Mesenchymal stem cell (in vitro differentiated cells and primary cell): ENCODE data around the gene STX18.

Experiments used
- DNase-seq: peaks from one replicate; pipeline ENCODE4 v3.0.0-alpha.2; 2013
- H2AFZ ChIP-seq: one replicate; pipeline ENCODE4 v1.6.1; 2013; ENCODE audit warnings: low read depth, mild to moderate bottlenecking, control low read depth, inconsistent platforms, low read length, moderate library complexity
- H2AK5ac ChIP-seq: 2 replicates; pipeline ENCODE4 v1.6.1; 2013; ENCODE audit warnings: low read length, moderate library complexity, mild to moderate bottlenecking, inconsistent platforms; ENCODE audit not compliant: severe bottlenecking
- H2BK120ac ChIP-seq: one replicate; pipeline ENCODE4 v1.6.1; 2013; ENCODE audit warnings: low read depth, mild to moderate bottlenecking, inconsistent platforms, low read length, moderate library complexity
- H2BK12ac ChIP-seq, 2 experiments: one replicate each; pipeline ENCODE4 v1.6.1; 2013; ENCODE audit warnings: inconsistent platforms in 2 of 2, low read length in 2 of 2, mild to moderate bottlenecking in 2 of 2, moderate library complexity in 2 of 2, control low read depth in 1 of 2
- H2BK15ac ChIP-seq: one replicate; pipeline ENCODE4 v1.6.1; 2013; ENCODE audit warnings: mild to moderate bottlenecking, low read depth, inconsistent platforms; ENCODE audit not compliant: poor library complexity, severe bottlenecking
- H2BK5ac ChIP-seq: 2 replicates; pipeline ENCODE4 v1.6.1; 2013; ENCODE audit warnings: low read depth, mild to moderate bottlenecking, low read length, control low read depth, inconsistent platforms; ENCODE audit not compliant: poor library complexity, severe bottlenecking
- H3K14ac ChIP-seq, 2 experiments: one replicate each; pipeline ENCODE4 v1.6.1; 2013; ENCODE audit warnings: inconsistent platforms in 2 of 2, low read length in 2 of 2, control low read depth in 1 of 2, mild to moderate bottlenecking in 1 of 2, moderate library complexity in 1 of 2
- H3K18ac ChIP-seq, 2 experiments: one replicate each; pipeline ENCODE4 v1.6.1; 2013; ENCODE audit warnings: inconsistent platforms in 2 of 2, low read length in 2 of 2, control low read depth in 1 of 2, low read depth in 1 of 2, mild to moderate bottlenecking in 1 of 2
- H3K23ac ChIP-seq, 2 experiments: one replicate each; pipeline ENCODE4 v1.6.1; 2013; ENCODE audit warnings: inconsistent platforms in 2 of 2, low read length in 2 of 2, mild to moderate bottlenecking in 2 of 2, moderate library complexity in 2 of 2, control low read depth in 1 of 2
- H3K27ac ChIP-seq: 2 replicates; pipeline ENCODE4 v1.5.1; 2013; ENCODE audit warnings: mild to moderate bottlenecking, moderate library complexity, low read length, control low read depth, inconsistent platforms; ENCODE audit not compliant: poor library complexity, severe bottlenecking
- H3K27me3 ChIP-seq, 2 experiments: 2 replicates each; pipeline versions ENCODE4 v1.6.1 to v1.7.0; 2013; ENCODE audit warnings: low read length in 2 of 2, mild to moderate bottlenecking in 2 of 2, moderate library complexity in 2 of 2, control low read depth in 1 of 2, inconsistent platforms in 1 of 2; ENCODE audit not compliant: control insufficient read depth in 1 of 2, insufficient read depth in 1 of 2
- H3K36me3 ChIP-seq, 2 experiments: 2 replicates each; pipeline versions ENCODE4 v1.6.1 to v1.7.0; 2013; ENCODE audit warnings: low read length in 2 of 2, control low read depth in 1 of 2, inconsistent platforms in 1 of 2, low read depth in 1 of 2, mild to moderate bottlenecking in 1 of 2; ENCODE audit not compliant: insufficient read depth in 2 of 2, control insufficient read depth in 1 of 2
- H3K4ac ChIP-seq, 2 experiments: one replicate each; pipeline ENCODE4 v1.6.1; 2013; ENCODE audit warnings: inconsistent platforms in 2 of 2, low read length in 2 of 2, mild to moderate bottlenecking in 2 of 2, moderate library complexity in 2 of 2, control low read depth in 1 of 2, low read depth in 1 of 2
- H3K4me1 ChIP-seq: 2 replicates; pipeline ENCODE4 v1.6.1; 2013; ENCODE audit warnings: low read depth, low read length, control low read depth; ENCODE audit not compliant: control insufficient read depth, insufficient read depth
- H3K4me2 ChIP-seq: 2 replicates; pipeline ENCODE4 v1.6.1; 2013; ENCODE audit warnings: low read length, mild to moderate bottlenecking, inconsistent platforms; ENCODE audit not compliant: poor library complexity, severe bottlenecking
- H3K4me3 ChIP-seq, 2 experiments: 2 replicates each; pipeline versions ENCODE4 v1.5.1 to v1.7.0; 2013; ENCODE audit warnings: low read length in 2 of 2, mild to moderate bottlenecking in 2 of 2, control low read depth in 1 of 2, low read depth in 1 of 2; ENCODE audit not compliant: insufficient read depth in 1 of 2
- H3K79me1 ChIP-seq: replicated peaks from 2 replicates; pipeline ENCODE4 v1.6.1; 2013; ENCODE audit warnings: mild to moderate bottlenecking, control low read depth, low read length, inconsistent platforms; ENCODE audit not compliant: poor library complexity, severe bottlenecking
- H3K9ac ChIP-seq: 2 replicates; pipeline ENCODE4 v1.7.0; 2013; ENCODE audit warnings: mild to moderate bottlenecking, low read length, moderate library complexity
- H3K9me3 ChIP-seq: 2 replicates; pipeline ENCODE4 v1.7.0; 2013; ENCODE audit warnings: mild to moderate bottlenecking, low read length; ENCODE audit not compliant: control insufficient read depth
- H4K8ac ChIP-seq: one replicate; pipeline ENCODE4 v1.6.1; 2013; ENCODE audit warnings: inconsistent platforms, mild to moderate bottlenecking, low read length, moderate library complexity
- H4K91ac ChIP-seq: one replicate; pipeline ENCODE4 v1.6.1; 2013; ENCODE audit warnings: mild to moderate bottlenecking, low read length, inconsistent platforms
- WGBS: methylation state at CpG from one replicate; pipeline ENCODE4 v1.1.7; 2013; ENCODE audit warnings: mixed read lengths; 5-methylcytosine and 5-hydroxymethylcytosine counted together

STX18 gene

GRCh38 chr4:4390515-4391240 lies 151.2 kb downstream of the STX18 start:
- Histone ChIP-seq H3K27me3 (peaks cover 87 to 97% of the 10 kb centered on the region in 2 experiments), H3K27ac (no peak overlapping the region), H3K23ac (no peak overlapping the region), H2AFZ (no peak overlapping the region), H3K36me3 (no peaks in the 10 kb centered on the region), H2BK15ac (no peak overlapping the region), H3K4ac (no peak overlapping the region), H2BK120ac (no peak overlapping the region), H3K9me3 (no peaks in the 10 kb centered on the region), H3K4me1 (peaks cover 24% of the 10 kb centered on the region), H3K4me2 (no peak overlapping the region), H3K9ac (no peak overlapping the region), H4K8ac (no peak overlapping the region), H3K79me1 (no peaks in the 10 kb centered on the region), H3K4me3 (no peak overlapping the region), H3K18ac (no peak overlapping the region), H2AK5ac (no peak overlapping the region), H2BK5ac (no peak overlapping the region), H3K14ac (no peak overlapping the region), H4K91ac (peak overlapping the region; percentile 25), H2BK12ac (no peak overlapping the region)
- WGBS: 87% methylated on average over 10 of the region's 11 CpGs
- DNase-seq: no peak

- Histone ChIP-seq H3K79me1 (no peaks in the 10 kb centered on the region), H4K8ac (no peak overlapping the region), H3K4me1 (peaks cover 24% of the 10 kb centered on the region), H2BK15ac (no peak overlapping the region), H3K23ac (no peak overlapping the region), H2AK5ac (no peak overlapping the region), H3K9ac (no peak overlapping the region), H3K4ac (no peak overlapping the region), H3K27me3 (peaks cover 87 to 95% of the 10 kb centered on the region in 2 experiments), H2BK12ac (no peak overlapping the region), H3K27ac (no peak overlapping the region), H3K14ac (no peak overlapping the region), H2AFZ (no peak overlapping the region), H4K91ac (no peak overlapping the region), H3K36me3 (no peaks in the 10 kb centered on the region), H2BK5ac (no peak overlapping the region), H3K9me3 (no peaks in the 10 kb centered on the region), H3K4me2 (no peak overlapping the region), H2BK120ac (no peak overlapping the region), H3K18ac (no peak overlapping the region), H3K4me3 (no peak overlapping the region)
- 77% methylated on average over 7 of the region's 7 CpGs for whole genome bisulfite sequencing
- DNase-seq: no peak
These were observed 151.8 kb downstream of the STX18 start for GRCh38 chr4:4390046-4390445.

- H2AK5ac ChIP-seq: no peak overlapping the region
- H2BK15ac ChIP-seq: peak overlapping the region; percentile 36
- H2AFZ ChIP-seq: no peak overlapping the region
- H3K4me2 ChIP-seq: no peak overlapping the region
- H3K4ac ChIP-seq: no peak overlapping the region
- no peak overlapping the region for H3K14ac ChIP-seq
- peaks cover 87 to 95% of the 10 kb centered on the region in 2 experiments for H3K27me3 ChIP-seq
- no peaks in the 10 kb centered on the region for H3K79me1 ChIP-seq
- H3K36me3 ChIP-seq: no peaks in the 10 kb centered on the region
- H3K9ac ChIP-seq: no peak overlapping the region
- no peak overlapping the region for H2BK5ac ChIP-seq
- H3K4me1 ChIP-seq: peaks cover 24% of the 10 kb centered on the region
- no peak overlapping the region for H2BK12ac ChIP-seq
- H3K9me3 ChIP-seq: no peaks in the 10 kb centered on the region
- no peak overlapping the region for H4K91ac ChIP-seq
- no peak overlapping the region for H2BK120ac ChIP-seq
- H3K18ac ChIP-seq: no peak overlapping the region
- no peak overlapping the region for H3K27ac ChIP-seq
- no peak overlapping the region for H3K23ac ChIP-seq
- H4K8ac ChIP-seq: no peak overlapping the region
- no peak overlapping the region for H3K4me3 ChIP-seq
- WGBS: 83% methylated on average over 17 of the region's 18 CpGs
- no peak for DNase-seq
These were observed 152.8 kb downstream of the STX18 start for GRCh38 chr4:4388836-4389575.

GRCh38 chr4:4388311-4388790 lies 153.5 kb downstream of the STX18 start:
- no peak overlapping the region for H2BK5ac ChIP-seq
- H3K27ac ChIP-seq: no peak overlapping the region
- no peaks in the 10 kb centered on the region for H3K9me3 ChIP-seq
- H4K8ac ChIP-seq: no peak overlapping the region
- H3K4me2 ChIP-seq: no peak overlapping the region
- peak overlapping the region in 1 of 2 experiments; percentile 9 for H3K18ac ChIP-seq
- H2AFZ ChIP-seq: no peak overlapping the region
- H3K27me3 ChIP-seq: peaks cover 85 to 95% of the 10 kb centered on the region in 2 experiments
- peak overlapping the region in 1 of 2 experiments; percentile 18 for H3K4me3 ChIP-seq
- DNase-seq: no peak
- no peak overlapping the region for H4K91ac ChIP-seq
- no peak overlapping the region for H2BK120ac ChIP-seq
- no peaks in the 10 kb centered on the region for H3K36me3 ChIP-seq
- no peaks in the 10 kb centered on the region for H3K79me1 ChIP-seq
- H2BK15ac ChIP-seq: peak overlapping the region; percentile 37
- H2AK5ac ChIP-seq: no peak overlapping the region
- no peak overlapping the region for H3K9ac ChIP-seq
- peak overlapping the region in 1 of 2 experiments; percentile 35 for H3K4ac ChIP-seq
- 63% methylated on average over 3 of the region's 8 CpGs for WGBS
- no peak overlapping the region for H2BK12ac ChIP-seq
- no peak overlapping the region for H3K23ac ChIP-seq
- no peak overlapping the region for H3K14ac ChIP-seq
- H3K4me1 ChIP-seq: peaks cover 24% of the 10 kb centered on the region
